Psoas muscle (tissue), 8 donors: ENCODE measurements around the gene ZNF620. TPM values are rescaled to one million over a fixed set of nuclear protein-coding genes. Genes with fewer than 3 reads are reported as not detected.

Source experiments
- ATAC-seq, 4 donors: fragments of 200-7000 bp; cut with Tn5 transposase; one replicate each; pipeline ENCODE4 v1.9.1; 2020; ENCODE audit warnings: moderate library complexity in 3 of 4, mild to moderate bottlenecking in 2 of 4
- DNase-seq, 2 donors: peaks; one replicate each; pipeline ENCODE4 v3.0.0-alpha.2; 2020
- H3K27ac ChIP-seq: fragments of 200-600 bp; one replicate; pipeline ENCODE4 v1.8.0; 2022
- H3K27me3 ChIP-seq, 3 donors: fragments of 200-600 bp in 1 of 3; one replicate each; pipeline versions ENCODE4 v1.6.1 to v1.8.0; 2013 to 2022; ENCODE audit warnings: low read length in 2 of 3, mild to moderate bottlenecking in 2 of 3, moderate library complexity in 1 of 3; ENCODE audit not compliant: insufficient read depth in 3 of 3
- H3K36me3 ChIP-seq, 2 donors: fragments of 200-600 bp in 1 of 2; one replicate each; pipeline versions ENCODE4 v1.6.1 to v1.8.0; 2013 to 2022; ENCODE audit warnings: low read depth in 1 of 2, mild to moderate bottlenecking in 1 of 2, moderate library complexity in 1 of 2; ENCODE audit not compliant: insufficient read depth in 1 of 2
- H3K4me1 ChIP-seq: fragments of 200-600 bp; one replicate; pipeline ENCODE4 v1.8.0; 2022
- H3K4me3 ChIP-seq: fragments of 200-600 bp; one replicate; pipeline ENCODE4 v1.8.0; 2022; ENCODE audit warnings: mild to moderate bottlenecking
- H3K9me3 ChIP-seq: fragments of 200-600 bp; one replicate; pipeline ENCODE4 v1.8.0; 2022
- CTCF ChIP-seq: fragments of 200-600 bp; IDR thresholded peaks from one replicate; pipeline ENCODE4 v1.8.0; 2022; ENCODE audit warnings: antibody characterized with exemption
- WGBS, 3 donors: extraction: QIAGEN DNeasy Blood & Tissue Kit; methylation state at CpG; one replicate each; pipeline versions ENCODE4 v1.1.6 to v1.1.7; 2013; 5-methylcytosine and 5-hydroxymethylcytosine counted together
- intact Hi-C, 2 donors: fragments of 100-400 bp; cut with DNase I; formaldehyde crosslinking; loops; one replicate each; pipeline versions ENCODE4 v1.11.0 to v1.14.2; 2022
- polyA plus RNA-seq, 3 donors: library from polyadenylated mRNA; stranded (reverse); fragments of 200-250 nt; gene quantifications; one replicate each; pipeline ENCODE4 v1.2.3, GENCODE V29; 2013
- total RNA-seq, 4 donors: library from RNA; stranded (reverse); fragmentation: NEBNext Ultra II Directional in 2 of 4; extraction: Animal tissue kit (Norgen Biotek cat#: 25700) in 2 of 4; gene quantifications; one replicate each; pipeline versions ENCODE4 v1.2.1 to v1.2.4, GENCODE V29; 2021 to 2023
- donor health status: healthy with polysubstance abuse.
- donor health status: DM: no; HTN: no; CAD: no; lungs with moderate emphysema.
- donor health status: Bipolar disorder and iron deficiency.
- donor health status: healthy.
- donor health status: DM: yes; HTN: yes; CAD: no.
- donor health status: DM: no; HTN: no; CAD: no.
- donor health status: DM: no; HTN: no; CAD: no.
- donor health status: DM: yes; HTN: yes; CAD: no.

ZNF620 gene
- total and polyA plus RNA-seq, 7 donors = 1.1 to 2.6 (median 2.0) TPM

GRCh38 chr3:40518848-40519247 is 13.0 kb downstream of the ZNF620 start:
- DNase-seq (no peak), ATAC-seq (no peak)
- Histone ChIP-seq H3K36me3 (peaks cover 2 to 14% of the 10 kb centered on the region in 2 donors), H3K9me3 (no peaks in the 10 kb centered on the region), H3K4me3 (no peak overlapping the region), H3K27me3 (no peaks in the 10 kb centered on the region), H3K27ac (no peak overlapping the region), H3K4me1 (peaks cover 6% of the 10 kb centered on the region)
- TF ChIP-seq CTCF = no peak
- intact Hi-C loops = no loop called here
- WGBS, 3 donors = 92 to 94% (median 92%) methylated on average over 1 of the region's 1 CpG

DNA sequence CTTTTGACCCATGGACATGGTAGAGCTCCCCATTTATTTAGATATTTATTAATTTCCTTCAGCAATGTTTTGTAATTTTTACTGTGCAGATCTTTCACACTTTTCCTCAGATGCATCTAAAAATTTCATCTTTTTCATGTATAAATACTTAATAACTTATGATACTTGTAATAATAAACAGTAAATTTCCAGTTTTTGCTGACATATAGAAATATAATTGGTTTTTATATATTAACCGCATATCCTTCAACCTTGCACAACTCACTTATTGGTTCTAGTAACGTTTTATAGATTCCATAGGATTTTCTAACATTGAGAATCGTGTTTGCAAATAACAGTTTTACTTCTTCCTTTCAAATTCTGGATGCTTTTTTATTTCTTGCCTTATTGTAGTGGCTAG is 15.4 kb downstream of the ZNF620 start:
- Histone ChIP-seq H3K27me3 (no peaks in the 10 kb centered on the region), H3K36me3 (peaks cover 1 to 8% of the 10 kb centered on the region in 2 donors), H3K4me1 (peaks cover 7% of the 10 kb centered on the region), H3K4me3 (no peak overlapping the region), H3K27ac (no peak overlapping the region), H3K9me3 (no peaks in the 10 kb centered on the region)
- TF ChIP-seq CTCF = no peak
- intact Hi-C loops = loop anchor here (5.0 to 10.0 kb wide), 3 partner anchors 69 to 206 kb away; no protein-coding TSS in a partner anchor
- no peak for ATAC-seq
- 81 to 93% (median 91%) methylated on average over 3 of the region's 3 CpGs for WGBS, 3 donors
- DNase-seq = no peak

DNA sequence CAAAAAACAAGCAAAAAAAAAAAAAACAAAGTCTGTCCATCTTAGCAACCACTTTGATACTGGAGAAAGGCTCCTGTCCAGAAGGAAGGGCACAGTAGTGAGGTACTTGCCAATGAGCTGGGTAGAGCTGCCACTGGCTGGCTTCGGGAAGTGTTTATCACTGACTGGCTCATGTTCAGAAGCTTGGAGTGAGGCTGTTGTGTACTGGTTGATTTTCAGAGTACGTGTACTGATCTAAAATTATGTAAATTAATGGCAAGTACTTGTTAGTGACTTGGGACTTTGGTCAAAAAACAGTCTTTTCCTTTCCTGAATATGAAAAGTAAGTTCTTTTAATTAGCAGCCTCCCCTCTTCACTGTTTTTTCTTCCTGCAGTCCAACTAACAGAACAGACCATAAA is 17.9 kb downstream of the ZNF620 start:
- H3K36me3 ChIP-seq = peaks cover 0 to 29% of the 10 kb centered on the region in 2 donors

DNA sequence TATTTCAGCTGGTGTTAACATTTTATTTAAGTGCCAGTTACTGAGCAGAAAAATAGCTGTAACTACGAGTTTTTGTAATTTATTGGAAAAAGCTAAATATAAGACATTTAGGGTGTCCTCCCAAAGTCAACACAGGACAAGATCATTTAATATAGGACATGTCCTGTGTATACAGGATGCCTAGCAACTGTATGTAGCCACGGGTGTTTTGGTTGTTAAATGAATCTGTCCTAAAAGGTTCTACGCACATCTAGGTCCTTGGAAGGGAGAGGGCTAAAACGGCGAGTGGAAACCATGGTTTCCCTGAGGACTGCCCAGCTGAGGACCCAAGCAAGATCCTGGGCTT is 18.4 kb downstream of the ZNF620 start:
- H3K36me3 ChIP-seq = peaks cover 0 to 33% of the 10 kb centered on the region in 2 donors
- peaks cover 3% of the 10 kb centered on the region for H3K4me1 ChIP-seq
- ATAC-seq = no peak
- peak overlapping the region; percentile 92 for H3K27ac ChIP-seq
- H3K9me3 ChIP-seq = no peaks in the 10 kb centered on the region
- no peak for DNase-seq
- intact Hi-C loops = loop anchor here (1.0 to 10.0 kb wide), 4 partner anchors 71 to 209 kb away; no protein-coding TSS in a partner anchor
- 26 to 39% (median 30%) methylated on average over 5 of the region's 5 CpGs for WGBS, 3 donors
- no peak for TF ChIP-seq CTCF
- peak overlapping the region; percentile 91 for H3K4me3 ChIP-seq
- no peaks in the 10 kb centered on the region for H3K27me3 ChIP-seq

More for the DNA sequence above, 17.9 kb downstream of the ZNF620 start:
- Histone ChIP-seq H3K27me3 (no peaks in the 10 kb centered on the region), H3K4me3 (peak overlapping the region; percentile 91), H3K27ac (peak overlapping the region; percentile 92), H3K9me3 (no peaks in the 10 kb centered on the region), H3K4me1 (peaks cover 3% of the 10 kb centered on the region)
- ATAC-seq (peak in 3 of 4 donors; percentile 39 to 68 (median 53)), DNase-seq (no peak)
- TF ChIP-seq CTCF = no peak
- intact Hi-C loops = loop anchor here (1.0 to 10.0 kb wide), 4 partner anchors 70 to 209 kb away; no protein-coding TSS in a partner anchor
- 22 to 44% (median 23%) methylated on average over 2 of the region's 2 CpGs for WGBS, 3 donors
